Left ventricle myocardium inferior (tissue), 1 donor: ENCODE data around the gene CEACAM20. TPM values are rescaled to one million over a fixed set of nuclear protein-coding genes. Genes with fewer than 3 reads are reported as not detected.

ENCODE experiments used
- DNase-seq: peaks from one replicate; pipeline ENCODE4 v3.0.0-alpha.2; 2020
- H3K27ac ChIP-seq: fragments of 200-600 bp; replicated peaks from 2 replicates; pipeline ENCODE4 v1.8.0; 2021
- H3K27me3 ChIP-seq: fragments of 200-600 bp; 2 replicates; pipeline ENCODE4 v1.8.0; 2021; ENCODE audit warnings: low read depth
- H3K36me3 ChIP-seq: fragments of 200-600 bp; 2 replicates; pipeline ENCODE4 v1.8.0; 2021
- H3K4me1 ChIP-seq: fragments of 200-600 bp; 2 replicates; pipeline ENCODE4 v1.8.0; 2021
- H3K4me3 ChIP-seq: fragments of 200-600 bp; 2 replicates; pipeline ENCODE4 v1.8.0; 2021; ENCODE audit warnings: mild to moderate bottlenecking, moderate library complexity
- H3K9me3 ChIP-seq: fragments of 200-600 bp; replicated peaks from 2 replicates; pipeline ENCODE4 v1.8.0; 2021
- intact Hi-C: fragments of 100-400 bp; cut with micrococcal nuclease; formaldehyde crosslinking; loops from one replicate; pipeline ENCODE4 v1.11.0; 2022
- long read RNA-seq: library from polyadenylated mRNA; unstranded; transcript quantifications from one replicate; pipeline ENCODE4 v2.0.0, GENCODE V29; 2021
- total RNA-seq: library from RNA; stranded (reverse); fragmentation: NEBNext Ultra II Directional; extraction: Animal tissue kit (Norgen Biotek cat#: 25700); gene quantifications from one replicate; pipeline ENCODE4 v1.2.1, GENCODE V29; 2021
- TF ChIP-seq, protein P1 (sequence below): fragments of 200-600 bp; IDR thresholded peaks from 2 replicates; pipeline ENCODE4 v1.8.0; 2021; ENCODE audit warnings: antibody characterized with exemption, mild to moderate bottlenecking, borderline replicate concordance
- donor health status: DM: no; HTN: yes; CAD: no; lungs with severe emphysema.

Gene CEACAM20
- not detected for total RNA-seq
- long read RNA-seq = 0 reads

DNA sequence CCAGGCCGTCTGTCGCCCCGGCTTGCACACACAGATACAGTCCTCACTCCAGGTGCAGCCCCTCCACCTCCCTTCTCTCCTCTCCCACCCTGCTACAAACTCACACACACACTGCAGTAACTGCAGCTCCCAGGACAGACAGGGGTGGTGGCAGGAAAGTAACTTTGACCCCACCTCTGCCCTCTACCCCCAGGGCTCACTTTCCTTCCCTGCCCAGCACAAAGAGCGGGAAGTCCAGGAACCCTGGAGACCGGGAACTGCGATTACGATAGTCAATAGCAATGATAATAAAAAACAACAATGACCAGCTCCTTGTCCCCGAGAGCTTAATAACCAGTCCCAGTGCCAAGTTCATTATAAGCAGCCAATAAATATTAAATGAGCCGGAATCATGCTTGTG lies at the start of gene CEACAM20:
Gene CEACAM20, minus strand, starts transcription at position 140 of the 400 bp plus-strand sequence. CDS start 166 bp downstream, outside the sequence.
- no peak for DNase-seq
- H3K36me3 ChIP-seq = no peaks in the 10 kb centered on the region
- H3K27me3 ChIP-seq = peaks cover 91% of the 10 kb centered on the region
- intact Hi-C loops = no loop called here
- no peaks in the 10 kb centered on the region for H3K9me3 ChIP-seq
- H3K4me1 ChIP-seq = no peaks in the 10 kb centered on the region
- TF ChIP-seq, protein P1, sequence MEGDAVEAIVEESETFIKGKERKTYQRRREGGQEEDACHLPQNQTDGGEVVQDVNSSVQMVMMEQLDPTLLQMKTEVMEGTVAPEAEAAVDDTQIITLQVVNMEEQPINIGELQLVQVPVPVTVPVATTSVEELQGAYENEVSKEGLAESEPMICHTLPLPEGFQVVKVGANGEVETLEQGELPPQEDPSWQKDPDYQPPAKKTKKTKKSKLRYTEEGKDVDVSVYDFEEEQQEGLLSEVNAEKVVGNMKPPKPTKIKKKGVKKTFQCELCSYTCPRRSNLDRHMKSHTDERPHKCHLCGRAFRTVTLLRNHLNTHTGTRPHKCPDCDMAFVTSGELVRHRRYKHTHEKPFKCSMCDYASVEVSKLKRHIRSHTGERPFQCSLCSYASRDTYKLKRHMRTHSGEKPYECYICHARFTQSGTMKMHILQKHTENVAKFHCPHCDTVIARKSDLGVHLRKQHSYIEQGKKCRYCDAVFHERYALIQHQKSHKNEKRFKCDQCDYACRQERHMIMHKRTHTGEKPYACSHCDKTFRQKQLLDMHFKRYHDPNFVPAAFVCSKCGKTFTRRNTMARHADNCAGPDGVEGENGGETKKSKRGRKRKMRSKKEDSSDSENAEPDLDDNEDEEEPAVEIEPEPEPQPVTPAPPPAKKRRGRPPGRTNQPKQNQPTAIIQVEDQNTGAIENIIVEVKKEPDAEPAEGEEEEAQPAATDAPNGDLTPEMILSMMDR = no peak
- H3K4me3 ChIP-seq = no peak within 1 kb of the TSS
- no peak within 1 kb of the TSS for H3K27ac ChIP-seq

DNA sequence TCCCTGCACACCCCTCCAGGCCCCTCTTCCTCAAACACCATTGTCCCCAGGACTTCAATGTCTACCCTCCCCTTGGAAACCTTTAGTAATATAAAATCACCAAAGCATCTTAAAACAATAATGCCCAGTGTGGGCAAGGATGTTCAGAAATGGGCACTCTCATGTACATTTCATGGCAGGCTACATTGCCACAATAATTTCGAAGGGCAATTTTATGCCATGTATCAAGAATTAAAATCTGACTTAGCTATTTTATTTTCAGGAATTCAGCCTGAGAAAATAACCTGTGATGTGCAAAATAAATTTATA lies 48.0 kb upstream of the CEACAM20 start:
- no peak for DNase-seq
- intact Hi-C loops = no loop called here
- Histone ChIP-seq H3K27ac (no peak overlapping the region), H3K9me3 (no peaks in the 10 kb centered on the region), H3K36me3 (no peaks in the 10 kb centered on the region), H3K4me1 (no peaks in the 10 kb centered on the region), H3K27me3 (no peaks in the 10 kb centered on the region), H3K4me3 (no peak overlapping the region)
- TF ChIP-seq, protein P1 = no peak

DNA sequence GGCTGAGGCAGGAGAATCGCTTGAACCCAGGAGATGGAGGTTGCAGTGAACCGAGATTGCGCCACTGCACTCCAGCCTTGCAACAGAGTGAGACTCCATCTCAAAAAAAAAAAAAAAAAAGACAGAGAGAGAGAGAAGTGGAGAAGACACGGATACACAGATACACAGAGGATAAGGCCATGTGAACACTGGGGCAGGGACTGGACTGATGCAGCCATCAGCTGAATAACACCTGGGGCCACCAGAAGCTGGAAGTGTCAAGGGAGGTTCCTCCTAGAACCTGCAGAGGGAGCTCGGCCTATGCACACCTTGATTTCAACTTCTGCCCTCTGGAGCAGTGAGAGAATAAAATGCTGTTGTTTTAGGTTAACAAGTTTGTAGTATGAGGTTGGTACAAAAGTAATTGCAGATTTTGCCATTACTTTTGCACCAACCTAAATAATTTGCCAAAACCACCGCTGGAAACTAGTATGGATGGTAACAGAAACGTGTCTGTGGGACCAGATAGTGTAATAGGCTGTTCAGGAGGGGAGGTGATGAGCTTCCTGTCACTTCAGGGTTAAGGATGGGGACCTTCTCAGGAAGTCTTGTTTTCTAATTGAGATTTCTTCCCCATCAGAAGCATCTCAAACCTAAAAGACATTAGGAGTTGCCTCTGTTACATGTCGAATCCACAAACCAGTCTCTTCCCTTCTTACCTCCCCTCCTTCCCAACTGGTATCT lies 47.5 kb upstream of the CEACAM20 start:
- no peaks in the 10 kb centered on the region for H3K4me1 ChIP-seq
- H3K27ac ChIP-seq = no peak overlapping the region
- no peak overlapping the region for H3K4me3 ChIP-seq
- no peaks in the 10 kb centered on the region for H3K9me3 ChIP-seq
- H3K36me3 ChIP-seq = no peaks in the 10 kb centered on the region
- no peaks in the 10 kb centered on the region for H3K27me3 ChIP-seq
- TF ChIP-seq, protein P1 = peak; percentile 71
- intact Hi-C loops = no loop called here
- no peak for DNase-seq

DNA sequence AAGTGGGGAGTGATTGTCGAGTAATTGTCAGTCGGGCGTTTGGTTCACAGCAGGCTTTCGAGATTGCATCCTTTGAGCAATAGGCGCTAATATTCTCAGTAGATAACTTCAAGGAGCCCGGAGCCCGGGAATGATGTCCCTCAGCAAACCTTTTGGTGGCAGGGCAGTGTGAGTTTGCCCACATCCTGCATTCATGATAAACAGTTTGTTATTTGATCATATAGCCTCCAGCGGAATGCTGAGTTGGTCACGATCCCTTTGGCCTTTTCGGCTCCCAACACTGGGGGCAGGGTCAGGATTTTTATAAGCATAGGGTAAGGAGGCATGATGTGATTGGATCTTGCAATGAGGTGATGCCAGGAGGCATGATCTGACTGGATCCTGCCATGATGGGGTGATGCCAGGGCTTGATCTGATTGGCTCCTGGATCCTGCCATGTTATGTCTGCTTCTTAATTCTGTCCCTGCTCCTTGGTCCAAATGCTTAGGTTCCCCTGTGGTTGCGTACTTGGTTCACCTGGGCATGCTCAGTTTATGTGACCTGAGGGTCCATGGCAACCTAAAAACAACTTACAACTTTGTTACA lies 45.7 kb upstream of the CEACAM20 start:
- intact Hi-C loops = loop anchor here (2.0 kb wide), 1 partner anchor 82 kb away; no protein-coding TSS in a partner anchor
- TF ChIP-seq, protein P1 = no peak
- H3K27me3 ChIP-seq = peaks cover 2% of the 10 kb centered on the region
- no peaks in the 10 kb centered on the region for H3K4me1 ChIP-seq
- no peak for DNase-seq
- H3K4me3 ChIP-seq = no peak overlapping the region
- no peaks in the 10 kb centered on the region for H3K9me3 ChIP-seq
- no peak overlapping the region for H3K27ac ChIP-seq
- no peaks in the 10 kb centered on the region for H3K36me3 ChIP-seq

DNA sequence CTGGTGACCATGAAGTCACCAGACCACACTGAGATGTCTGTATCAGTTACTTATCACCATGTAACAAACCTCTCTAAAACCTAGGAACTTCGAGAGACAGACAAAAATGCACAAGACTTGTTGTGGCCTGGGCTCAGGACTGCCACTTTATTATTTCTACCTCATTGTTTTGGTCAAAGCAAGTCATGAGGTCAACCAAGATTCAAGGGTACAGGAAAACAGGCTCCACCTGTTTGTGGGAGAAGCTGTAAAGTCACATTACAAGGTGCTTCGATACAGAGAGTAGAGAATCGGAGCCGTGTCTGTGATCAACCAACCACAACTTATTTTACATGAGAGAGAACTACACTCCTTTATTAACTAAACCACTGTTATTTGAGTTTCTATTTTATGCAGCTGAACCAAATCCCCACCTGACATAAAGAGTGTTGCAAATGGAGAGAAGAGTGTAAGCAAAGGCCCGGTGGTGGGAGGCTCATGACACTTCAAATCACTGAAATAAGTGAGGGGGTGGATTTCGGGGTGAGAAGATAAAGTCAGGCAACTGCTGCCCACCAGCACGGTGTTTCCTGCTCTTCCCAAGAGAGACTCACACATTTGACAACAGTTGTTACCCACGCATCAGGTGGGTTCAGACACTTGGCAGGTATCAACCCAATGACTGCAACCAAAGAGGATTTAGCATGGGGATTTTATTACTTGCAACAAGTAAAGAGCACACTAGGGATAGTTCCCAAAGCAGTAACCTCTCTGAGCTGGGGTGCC lies 44.9 kb upstream of the CEACAM20 start:
- H3K36me3 ChIP-seq = no peaks in the 10 kb centered on the region
- intact Hi-C loops = loop anchor here (2.0 kb wide), 1 partner anchor 82 kb away; no protein-coding TSS in a partner anchor
- H3K4me3 ChIP-seq = no peak overlapping the region
- H3K4me1 ChIP-seq = no peaks in the 10 kb centered on the region
- H3K27ac ChIP-seq = no peak overlapping the region
- no peak for DNase-seq
- no peaks in the 10 kb centered on the region for H3K9me3 ChIP-seq
- TF ChIP-seq, protein P1 = no peak
- H3K27me3 ChIP-seq = peaks cover 11% of the 10 kb centered on the region
